Ovary (tissue), 9 donors: Measurements from ENCODE around the gene RPS6KA5. TPM values are rescaled to one million over a fixed set of nuclear protein-coding genes. Genes with fewer than 3 reads are reported as not detected.

Source experiments
- DNase-seq, 5 donors: peaks; one replicate each; pipeline ENCODE4 v3.0.0-alpha.2; 2019 to 2020
- H3K27ac ChIP-seq, 2 donors: fragments of 200-600 bp; one replicate each; pipeline versions ENCODE4 v1.5.1 to v1.8.0; 2019 to 2022
- H3K27me3 ChIP-seq: fragments of 200-600 bp; one replicate; pipeline ENCODE4 v1.8.0; 2022
- H3K36me3 ChIP-seq: fragments of 200-600 bp; sonication (generic); one replicate; pipeline ENCODE4 v1.5.1; 2019
- H3K4me1 ChIP-seq: one replicate; pipeline ENCODE4 v1.8.1; 2013; ENCODE audit warnings: mild to moderate bottlenecking, moderate library complexity; ENCODE audit not compliant: insufficient read depth
- H3K4me3 ChIP-seq: fragments of 200-600 bp; sonication (generic); one replicate; pipeline ENCODE4 v1.5.1; 2017
- H3K9me3 ChIP-seq, 2 donors: fragments of 200-600 bp in 1 of 2; sonication (generic) in 1 of 2; one replicate each; pipeline versions ENCODE4 v1.5.1 to v1.8.1; 2013 to 2019; ENCODE audit warnings: mild to moderate bottlenecking in 1 of 2, moderate library complexity in 1 of 2
- EP300 ChIP-seq: sonication (generic); formaldehyde crosslinking; IDR thresholded peaks from one replicate; pipeline ENCODE4 v1.6.1; 2017; ENCODE audit warnings: antibody characterized with exemption
- POLR2A ChIP-seq: fragments of 450-650 bp; IDR thresholded peaks from one replicate; pipeline ENCODE4 v1.6.1; 2017; ENCODE audit warnings: antibody characterized with exemption, mild to moderate bottlenecking, moderate library complexity
- WGBS, 3 donors: extraction: QIAGEN DNeasy Blood & Tissue Kit in 1 of 3; methylation state at CpG; one replicate each; pipeline versions ENCODE4 v1.1.5 to v1.1.7; 2013 to 2017; 5-methylcytosine and 5-hydroxymethylcytosine counted together
- intact Hi-C, 4 donors: fragments of 100-400 bp; cut with DNase I; formaldehyde crosslinking; loops; one replicate each; pipeline versions ENCODE4 v1.11.0 to v1.15.1; 2022 to 2023
- polyA plus RNA-seq, 2 donors: library from polyadenylated mRNA; stranded (reverse); fragments of 200-250 nt in 1 of 2; fragments of 350-450 nt in 1 of 2; fragmentation: Illumina TruSeq in 1 of 2; extraction: RNeasy Lipid Tissue Mini Kit (QIAGEN cat#74804) in 1 of 2; gene quantifications; one replicate each; pipeline ENCODE4 v1.2.3, GENCODE V29; 2013 to 2014
- total RNA-seq, 7 donors: library from RNA; depleted of rRNA in 2 of 7; stranded (reverse); fragments of >200 nt in 2 of 7; fragmentation: NEBNext Ultra II Directional in 3 of 7; extraction: Animal tissue kit (Norgen Biotek cat#: 25700) in 3 of 7; gene quantifications; one replicate each; pipeline versions ENCODE4 v1.1.0 to v1.2.4, GENCODE V29; 2016 to 2023
- TF ChIP-seq, protein P1 (sequence below), 3 donors: fragments of 450-650 bp in 2 of 3; fragments of 200-600 bp in 1 of 3; IDR thresholded peaks; one replicate each; pipeline versions ENCODE4 v1.5.1 to v1.8.0; 2016 to 2022; ENCODE audit warnings: antibody characterized with exemption in 3 of 3, mild to moderate bottlenecking in 1 of 3
- donor health status: DM: no; HTN: no; CAD: no; lungs with moderate emphysema.
- donor health status: DM: no; HTN: no; CAD: no.
- donor health status: Bipolar disorder and iron deficiency.
- donor health status: DM: yes; HTN: yes; CAD: no.
- donor health status: DM: no; HTN: no; CAD: no.
- donor health status: DM: yes; HTN: yes; CAD: no.

The RPS6KA5 gene
- total and polyA plus RNA-seq, 9 donors, result 3.8 to 19.0 (median 8.4) TPM

- intact Hi-C loops, result no loop called here
- Histone ChIP-seq H3K27me3 (no peaks in the 10 kb centered on the region), H3K9me3 (no peaks in the 10 kb centered on the region), H3K36me3 (no peaks in the 10 kb centered on the region), H3K4me1 (no peaks in the 10 kb centered on the region), H3K4me3 (no peak overlapping the region), H3K27ac (no peak overlapping the region)
- no peak for TF ChIP-seq POLR2A
- 90 to 96% (median 95%) methylated on average over 3 of the region's 3 CpGs for WGBS, 3 donors
- no peak for DNase-seq
Measured at GRCh38 chr14:90976101-90976500, 84.3 kb downstream of the RPS6KA5 start.

DNA sequence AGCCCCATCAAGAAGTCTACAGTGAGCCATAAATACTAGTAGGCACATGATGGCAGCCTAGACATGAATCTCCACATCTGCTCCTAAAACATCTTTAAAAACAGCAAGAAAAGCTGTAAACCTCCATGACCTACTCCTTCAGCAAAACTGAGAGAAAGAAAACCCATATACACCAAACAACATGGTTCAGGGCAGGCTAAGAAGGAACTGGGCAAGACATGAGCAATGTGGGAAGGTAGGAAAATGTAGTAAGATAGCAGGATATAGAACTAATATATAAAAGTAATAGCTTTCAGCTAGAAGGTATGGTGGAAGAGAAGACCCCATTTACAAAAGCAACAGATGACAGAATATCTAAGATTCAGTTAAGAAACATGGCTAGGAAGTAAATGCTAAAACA lies 88.8 kb downstream of the RPS6KA5 start:
- DNase-seq, result no peak
- intact Hi-C loops, result no loop called here
- Histone ChIP-seq H3K27ac (no peak overlapping the region), H3K9me3 (no peaks in the 10 kb centered on the region), H3K4me1 (no peaks in the 10 kb centered on the region), H3K27me3 (no peaks in the 10 kb centered on the region), H3K4me3 (no peak overlapping the region), H3K36me3 (no peaks in the 10 kb centered on the region)
- no peak for TF ChIP-seq POLR2A
- no peak for TF ChIP-seq EP300
- TF ChIP-seq, protein P1, sequence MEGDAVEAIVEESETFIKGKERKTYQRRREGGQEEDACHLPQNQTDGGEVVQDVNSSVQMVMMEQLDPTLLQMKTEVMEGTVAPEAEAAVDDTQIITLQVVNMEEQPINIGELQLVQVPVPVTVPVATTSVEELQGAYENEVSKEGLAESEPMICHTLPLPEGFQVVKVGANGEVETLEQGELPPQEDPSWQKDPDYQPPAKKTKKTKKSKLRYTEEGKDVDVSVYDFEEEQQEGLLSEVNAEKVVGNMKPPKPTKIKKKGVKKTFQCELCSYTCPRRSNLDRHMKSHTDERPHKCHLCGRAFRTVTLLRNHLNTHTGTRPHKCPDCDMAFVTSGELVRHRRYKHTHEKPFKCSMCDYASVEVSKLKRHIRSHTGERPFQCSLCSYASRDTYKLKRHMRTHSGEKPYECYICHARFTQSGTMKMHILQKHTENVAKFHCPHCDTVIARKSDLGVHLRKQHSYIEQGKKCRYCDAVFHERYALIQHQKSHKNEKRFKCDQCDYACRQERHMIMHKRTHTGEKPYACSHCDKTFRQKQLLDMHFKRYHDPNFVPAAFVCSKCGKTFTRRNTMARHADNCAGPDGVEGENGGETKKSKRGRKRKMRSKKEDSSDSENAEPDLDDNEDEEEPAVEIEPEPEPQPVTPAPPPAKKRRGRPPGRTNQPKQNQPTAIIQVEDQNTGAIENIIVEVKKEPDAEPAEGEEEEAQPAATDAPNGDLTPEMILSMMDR (IDR thresholded peaks at IDR 0.05), result no peak

- WGBS, 3 donors, result 61 to 72% (median 63%) methylated on average over 1 of the region's 1 CpG
- no peaks in the 10 kb centered on the region for H3K27me3 ChIP-seq
- no peak overlapping the region for H3K4me3 ChIP-seq
- DNase-seq, result no peak
- intact Hi-C loops, result no loop called here
- H3K36me3 ChIP-seq, result no peaks in the 10 kb centered on the region
- no peaks in the 10 kb centered on the region for H3K4me1 ChIP-seq
- no peaks in the 10 kb centered on the region for H3K9me3 ChIP-seq
- TF ChIP-seq, protein P1 (IDR thresholded peaks at IDR 0.05), result no peak
- TF ChIP-seq POLR2A (no peak), EP300 (no peak)
- no peak overlapping the region for H3K27ac ChIP-seq
Measured at GRCh38 chr14:90970167-90970600, 90.3 kb downstream of the RPS6KA5 start.

- TF ChIP-seq, protein P1 (IDR thresholded peaks at IDR 0.05), result no peak
- TF ChIP-seq EP300, result no peak
- TF ChIP-seq POLR2A, result no peak
- H3K27me3 ChIP-seq, result no peaks in the 10 kb centered on the region
- DNase-seq, result no peak
- H3K4me1 ChIP-seq, result no peaks in the 10 kb centered on the region
- no peak overlapping the region for H3K4me3 ChIP-seq
- WGBS, 3 donors, result 23 to 42% (median 40%) methylated on average over 3 of the region's 3 CpGs
- intact Hi-C loops, result no loop called here
- no peak overlapping the region for H3K27ac ChIP-seq
- H3K36me3 ChIP-seq, result no peaks in the 10 kb centered on the region
- no peaks in the 10 kb centered on the region for H3K9me3 ChIP-seq
Measured at GRCh38 chr14:90969531-90970166, 90.8 kb downstream of the RPS6KA5 start.

- Histone ChIP-seq H3K4me3 (no peak overlapping the region), H3K9me3 (no peaks in the 10 kb centered on the region), H3K4me1 (no peaks in the 10 kb centered on the region), H3K36me3 (no peaks in the 10 kb centered on the region), H3K27ac (no peak overlapping the region), H3K27me3 (no peaks in the 10 kb centered on the region)
- 93 to 94% (median 93%) methylated on average over 2 of the region's 2 CpGs for WGBS, 3 donors
- intact Hi-C loops, result no loop called here
- TF ChIP-seq, protein P1 (IDR thresholded peaks at IDR 0.05), result no peak
- TF ChIP-seq POLR2A (no peak), EP300 (no peak)
- no peak for DNase-seq
Measured at GRCh38 chr14:90968025-90968424, 92.4 kb downstream of the RPS6KA5 start.
